LNCaP clone FGC (cell line): ENCODE measurements around the gene FRMD8.

ENCODE experiments used
- DNase-seq: peaks from one replicate; pipeline ENCODE4 v3.0.0-alpha.2; 2011; ENCODE audit warnings: low read depth
- H3K4me3 ChIP-seq: 2 replicates; pipeline ENCODE4 v1.5.1; 2011; ENCODE audit warnings: mild to moderate bottlenecking, low read depth, low read length, control low read depth
- CTCF ChIP-seq: IDR thresholded peaks from 2 replicates; pipeline ENCODE4 v1.5.1; 2012; ENCODE audit warnings: mild to moderate bottlenecking; ENCODE audit not compliant: control insufficient read depth, insufficient read depth; ENCODE audit errors: extremely low read depth

FRMD8 gene

GRCh38 chr11:65386307-65387140 lies at the start of gene FRMD8:
Gene FRMD8 (plus strand): TSS chr11:65386637. CDS start chr11:65387037, 400 bp downstream.
- H3K4me3 ChIP-seq, result peak within 1 kb of the TSS; percentile 89
- DNase-seq, result peak; percentile 11
- no peak for TF ChIP-seq CTCF

GRCh38 chr11:65338676-65339075 lies 47.8 kb upstream of the FRMD8 start:
- H3K4me3 ChIP-seq, result no peak overlapping the region
- TF ChIP-seq CTCF, result no peak
- no peak for DNase-seq

- no peak for DNase-seq
- no peak for TF ChIP-seq CTCF
- H3K4me3 ChIP-seq, result no peak overlapping the region
Measured at GRCh38 chr11:65340226-65340625, 46.2 kb upstream of the FRMD8 start.

GRCh38 chr11:65341856-65342255 lies 44.6 kb upstream of the FRMD8 start:
- H3K4me3 ChIP-seq, result no peak overlapping the region
- TF ChIP-seq CTCF, result no peak
- no peak for DNase-seq

- no peak for DNase-seq
- TF ChIP-seq CTCF, result no peak
- H3K4me3 ChIP-seq, result no peak overlapping the region
Measured at GRCh38 chr11:65351511-65351910, 34.9 kb upstream of the FRMD8 start.

- DNase-seq, result no peak
- peak; percentile 32; the same call in 1 of the 2 replicates for TF ChIP-seq CTCF
- no peak overlapping the region for H3K4me3 ChIP-seq
Measured at GRCh38 chr11:65352783-65353182, 33.7 kb upstream of the FRMD8 start.

- H3K4me3 ChIP-seq, result no peak overlapping the region
- no peak for TF ChIP-seq CTCF
- DNase-seq, result no peak
Measured at GRCh38 chr11:65353376-65353775, 33.1 kb upstream of the FRMD8 start.
